Measurements from ENCODE around the gene POLR2J3. TPM values are rescaled to one million over a fixed set of nuclear protein-coding genes. Genes with fewer than 3 reads are reported as not detected.
"Not testable (repeated sequence)": the region's sequence is repeated elsewhere in the genome, so short reads cannot be mapped to it uniquely, and the experiment has no call there.

Gene POLR2J3
- total and polyA plus RNA-seq, 2 of the 4 experiments (the other 2 are of a cell fraction) = 14.2 to 14.7 TPM

DNA sequence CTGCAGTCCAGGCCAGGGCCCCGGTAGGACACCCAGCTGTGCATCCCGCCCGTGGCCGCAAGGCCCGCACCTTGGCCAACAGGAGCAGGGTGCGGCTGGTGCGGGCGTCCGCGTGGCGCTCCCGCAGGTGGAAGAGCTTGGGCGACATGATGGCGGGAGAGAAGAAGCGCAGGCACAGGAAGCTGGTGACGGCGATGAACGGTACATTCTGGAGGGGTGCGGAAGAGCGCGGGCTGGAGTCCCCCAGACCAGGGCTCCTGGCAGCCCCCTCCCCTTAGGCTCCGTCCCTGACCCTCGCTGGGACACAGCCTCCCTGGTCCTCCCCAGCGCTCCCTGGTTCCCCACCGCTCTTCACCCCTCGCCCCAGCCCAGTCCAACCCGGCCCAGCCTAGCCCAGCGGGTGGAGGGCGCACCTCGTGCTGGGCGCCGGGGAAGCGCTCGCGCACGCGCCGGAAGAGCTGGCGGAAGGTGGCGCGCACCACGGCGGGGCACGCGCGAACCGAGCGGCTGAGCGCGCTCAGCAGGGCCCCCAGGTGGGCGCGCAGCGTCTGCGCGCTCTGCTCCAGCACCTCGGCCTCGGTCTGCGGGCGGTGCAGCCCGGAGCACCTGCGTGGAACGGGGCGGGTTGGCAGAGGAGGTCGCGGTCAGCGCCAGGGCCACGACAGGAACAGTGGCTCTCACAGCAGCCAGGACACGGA, 21.4 kb upstream of the POLR2J3 start:
- H2AK5ac ChIP-seq (ENCODE audit: low read depth, low read length); H2BK15ac ChIP-seq (ENCODE audit: low read depth, low read length); in situ Hi-C loops (cut with MboI; ENCODE audit: low sequenced_read_pairs); H3K79me1 ChIP-seq (ENCODE audit: low read depth in 1 of 2, low read length in 2 of 2); H3K4me1 ChIP-seq (ENCODE audit: control insufficient read depth, insufficient read depth, low read length); H2BK120ac ChIP-seq (ENCODE audit: low read depth, low read length); H3K27ac ChIP-seq (ENCODE audit: insufficient read depth, low read length); dilution Hi-C loops (cut with HindIII; ENCODE audit: low sequenced_read_pairs, unreplicated experiment); CTCF ChIA-PET; H4K8ac ChIP-seq (ENCODE audit: low read depth in 2 of 2, low read length in 2 of 2); DNase-seq; H3K9me3 ChIP-seq (ENCODE audit: control insufficient read depth, insufficient read depth, low read length); H2BK5ac ChIP-seq (ENCODE audit: low read depth, low read length, poor library complexity, severe bottlenecking); H3K4ac ChIP-seq (ENCODE audit: low read depth, low read length); H3K18ac ChIP-seq (ENCODE audit: low read depth, low read length); H2AFZ ChIP-seq (replicated peaks; ENCODE audit: low read length, poor library complexity); POLR2A ChIA-PET (ENCODE audit: unreplicated experiment); H3K9ac ChIP-seq (ENCODE audit: low read depth, low read length); H3K9me1 ChIP-seq (ENCODE audit: insufficient read depth, low read length); H3K36me3 ChIP-seq (ENCODE audit: control insufficient read depth, insufficient read depth, low read length); H4K20me1 ChIP-seq (ENCODE audit: insufficient read depth, low read length); H4K5ac ChIP-seq (ENCODE audit: low read depth, low read length); H3K4me3 ChIP-seq (ENCODE audit: insufficient read depth, low read depth, low read length); H3K14ac ChIP-seq (replicated peaks; ENCODE audit: low read depth, low read length); H3K56ac ChIP-seq (ENCODE audit: extremely low read depth, insufficient read depth, low read length); intact Hi-C loops (cut with micrococcal nuclease); H2AK9ac ChIP-seq (replicated peaks; ENCODE audit: low read depth, low read length, poor library complexity); H3K23ac ChIP-seq (ENCODE audit: low read depth, low read length); BruUV-seq (replicated peaks); H3K27me3 ChIP-seq (ENCODE audit: control insufficient read depth, insufficient read depth, low read length); H4K91ac ChIP-seq (ENCODE audit: insufficient read depth, low read depth, low read length); H2BK20ac ChIP-seq (ENCODE audit: low read depth, low read length); H3K4me2 ChIP-seq (ENCODE audit: low read depth, low read length): not testable (repeated sequence)
- peak; percentile 9 for ATAC-seq (ENCODE audit: low read depth)
- no CpG with 5 or more reads among the region's 68 CpGs for WGBS, 2 experiments (ENCODE audit: extremely low coverage in 2 of 2, insufficient read length in 1 of 2)

DNA sequence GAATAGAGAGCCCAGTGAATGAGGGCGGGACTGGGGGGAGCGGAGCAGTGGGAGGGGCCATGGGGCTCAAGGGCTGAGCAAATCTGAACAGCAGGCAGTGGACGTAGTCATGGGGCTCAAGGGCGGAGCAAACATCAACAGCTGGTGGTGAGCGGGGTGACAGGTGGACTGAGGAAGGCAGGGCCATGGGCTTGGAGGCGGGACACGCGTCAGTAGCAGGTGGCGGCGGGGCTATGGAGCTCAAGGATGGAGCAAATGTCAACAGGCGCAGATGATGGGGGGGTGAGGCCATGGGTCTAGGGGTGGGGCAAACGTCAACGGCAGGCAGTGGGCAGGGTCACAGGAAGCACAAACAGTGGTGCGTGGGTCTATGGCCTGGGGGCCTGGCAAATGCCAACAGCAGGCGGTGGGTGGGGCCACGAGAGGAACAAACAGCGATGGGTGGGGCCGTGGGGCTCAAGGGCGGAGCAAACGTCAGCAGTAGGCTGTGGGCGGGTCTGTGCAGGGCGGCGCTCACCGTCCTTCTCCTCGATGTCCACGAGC, 20.2 kb upstream of the POLR2J3 start:
- H3K9ac ChIP-seq (ENCODE audit: low read depth, low read length); H2BK5ac ChIP-seq (ENCODE audit: low read depth, low read length, poor library complexity, severe bottlenecking); H3K27ac ChIP-seq (ENCODE audit: insufficient read depth, low read length); POLR2A ChIA-PET (ENCODE audit: unreplicated experiment); H3K27me3 ChIP-seq (ENCODE audit: control insufficient read depth, insufficient read depth, low read length); H3K4ac ChIP-seq (ENCODE audit: low read depth, low read length); dilution Hi-C loops (cut with HindIII; ENCODE audit: low sequenced_read_pairs, unreplicated experiment); H2BK20ac ChIP-seq (ENCODE audit: low read depth, low read length); H3K23ac ChIP-seq (ENCODE audit: low read depth, low read length); H2BK120ac ChIP-seq (ENCODE audit: low read depth, low read length); H2BK15ac ChIP-seq (ENCODE audit: low read depth, low read length); CTCF ChIA-PET; H4K20me1 ChIP-seq (ENCODE audit: insufficient read depth, low read length); in situ Hi-C loops (cut with MboI; ENCODE audit: low sequenced_read_pairs); H4K5ac ChIP-seq (ENCODE audit: low read depth, low read length); H3K18ac ChIP-seq (ENCODE audit: low read depth, low read length); H3K56ac ChIP-seq (ENCODE audit: extremely low read depth, insufficient read depth, low read length); H2AK5ac ChIP-seq (ENCODE audit: low read depth, low read length); H2AK9ac ChIP-seq (replicated peaks; ENCODE audit: low read depth, low read length, poor library complexity); DNase-seq; H2AFZ ChIP-seq (replicated peaks; ENCODE audit: low read length, poor library complexity); intact Hi-C loops (cut with micrococcal nuclease); H3K14ac ChIP-seq (replicated peaks; ENCODE audit: low read depth, low read length); H3K9me1 ChIP-seq (ENCODE audit: insufficient read depth, low read length); H3K4me1 ChIP-seq (ENCODE audit: control insufficient read depth, insufficient read depth, low read length); H3K36me3 ChIP-seq (ENCODE audit: control insufficient read depth, insufficient read depth, low read length); H3K9me3 ChIP-seq (ENCODE audit: control insufficient read depth, insufficient read depth, low read length); H4K8ac ChIP-seq (ENCODE audit: low read depth in 2 of 2, low read length in 2 of 2); H3K4me3 ChIP-seq (ENCODE audit: insufficient read depth, low read depth, low read length); BruUV-seq (replicated peaks); H4K91ac ChIP-seq (ENCODE audit: insufficient read depth, low read depth, low read length); H3K4me2 ChIP-seq (ENCODE audit: low read depth, low read length); H3K79me1 ChIP-seq (ENCODE audit: low read depth in 1 of 2, low read length in 2 of 2): not testable (repeated sequence)
- ATAC-seq (ENCODE audit: low read depth) = peak; percentile 46
- WGBS, 2 experiments (ENCODE audit: extremely low coverage in 2 of 2, insufficient read length in 1 of 2) = no CpG with 5 or more reads among the region's 26 CpGs
